Cardiac fibroblast (primary cell): Measurements from ENCODE around the gene KIF16B.

Experiments
- DNase-seq, 2 donors: peaks; one replicate each; pipeline versions ENCODE4 v3.0.0 to v3.0.0-alpha.2; 2010; ENCODE audit warnings: low read depth in 2 of 2
- H3K4me3 ChIP-seq, 2 donors: replicated peaks in 1 of 2; 1 replicate in 1 of 2; 2 replicates in 1 of 2; pipeline ENCODE4 v1.5.1; 2011; ENCODE audit warnings: low read depth in 2 of 2, low read length in 2 of 2, mild to moderate bottlenecking in 2 of 2, moderate library complexity in 1 of 2
- CTCF ChIP-seq: IDR thresholded peaks from one replicate; pipeline ENCODE4 v1.5.1; 2011; ENCODE audit warnings: low read depth, mild to moderate bottlenecking, low read length, inconsistent platforms

KIF16B gene

GRCh38 chr20:16459019-16459700 is 114.1 kb downstream of the KIF16B start:
- TF ChIP-seq CTCF = no peak
- DNase-seq = peak; percentile 80 to 84

DNA sequence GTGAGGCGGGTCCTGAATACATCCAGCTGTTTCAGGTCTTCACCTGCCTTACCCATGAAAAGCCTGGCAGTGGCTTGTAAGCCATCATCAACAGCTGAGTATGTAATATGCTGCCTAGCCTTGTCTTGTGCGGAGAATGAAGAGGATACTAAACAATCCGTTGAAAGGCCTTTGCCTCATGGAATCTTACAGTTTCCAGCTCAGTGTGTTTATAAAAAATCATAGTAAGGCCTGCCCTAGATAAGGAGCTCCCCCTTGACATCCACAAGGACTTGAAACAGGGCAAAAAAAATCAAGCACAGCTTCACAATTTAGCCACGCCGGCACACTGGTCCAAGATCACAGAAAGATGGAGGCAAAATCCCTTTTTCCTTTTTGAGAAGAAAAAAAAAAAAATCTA is 115.7 kb downstream of the KIF16B start:
- no peak for DNase-seq
- no peak for TF ChIP-seq CTCF
- no peak overlapping the region for H3K4me3 ChIP-seq

More at GRCh38 chr20:16459019-16459700, 114.1 kb downstream of the KIF16B start:
- no peak overlapping the region for H3K4me3 ChIP-seq

DNA sequence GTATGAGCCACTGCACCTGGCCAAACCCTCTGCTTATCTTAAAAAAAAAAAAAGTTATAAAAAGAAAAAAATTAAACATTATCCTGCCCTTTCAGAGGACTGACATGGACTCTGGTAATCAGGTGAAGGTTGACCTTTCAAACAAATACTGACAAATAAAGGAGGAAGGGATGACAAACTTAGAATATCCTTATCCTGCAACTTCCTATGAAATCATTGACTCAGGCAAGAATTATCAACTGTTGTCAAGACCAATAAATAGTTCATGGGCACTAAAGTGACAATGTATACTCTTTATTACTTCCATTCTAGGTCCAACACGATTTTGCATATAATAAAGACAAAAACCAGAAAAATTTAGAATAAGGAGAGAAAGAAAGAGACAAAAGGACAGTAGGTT is 117.9 kb downstream of the KIF16B start:
- H3K4me3 ChIP-seq = no peak overlapping the region
- DNase-seq = no peak
- TF ChIP-seq CTCF = no peak

GRCh38 chr20:16451982-16452381 is 121.3 kb downstream of the KIF16B start:
- no peak for DNase-seq
- H3K4me3 ChIP-seq = no peak overlapping the region
- no peak for TF ChIP-seq CTCF

DNA sequence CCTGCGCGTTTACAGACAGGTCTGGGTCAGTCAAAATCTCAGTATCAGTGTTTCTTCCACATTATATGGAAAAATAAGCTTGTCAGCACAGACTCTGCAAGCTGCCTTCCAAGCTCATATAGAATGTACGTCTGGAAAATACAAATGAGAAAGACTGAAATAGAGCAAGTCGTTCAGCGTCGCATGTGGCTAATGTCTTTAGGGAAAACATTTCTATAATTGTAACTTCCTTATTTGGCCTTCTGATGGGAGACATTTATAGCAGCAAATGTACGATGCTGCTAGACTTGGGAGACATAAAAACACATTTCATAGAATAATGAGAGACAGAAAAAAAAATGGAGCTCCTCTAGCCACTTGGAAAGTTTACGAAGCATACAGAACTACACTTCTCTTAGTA is 122.2 kb downstream of the KIF16B start:
- H3K4me3 ChIP-seq = no peak overlapping the region
- TF ChIP-seq CTCF = no peak
- DNase-seq = no peak

DNA sequence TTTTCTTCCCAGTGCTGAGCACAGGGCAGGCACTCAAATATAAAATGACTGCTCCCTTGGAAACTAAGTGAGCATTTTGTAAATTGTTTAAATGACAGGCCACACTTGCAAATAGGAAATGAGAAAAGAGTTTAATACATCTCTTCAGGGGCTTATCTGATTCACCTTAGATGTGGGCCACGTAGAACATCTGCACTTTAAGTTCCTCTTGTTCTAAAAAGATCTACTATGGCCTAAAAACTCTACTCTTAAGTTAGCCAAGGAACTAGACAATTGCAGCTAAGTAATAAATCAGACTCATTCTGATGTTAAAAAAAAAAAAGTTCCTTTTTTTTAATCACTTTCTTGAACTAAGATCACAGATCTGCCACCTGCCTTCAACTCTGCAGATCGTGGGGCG is 126.3 kb downstream of the KIF16B start:
- DNase-seq = no peak
- H3K4me3 ChIP-seq = no peak overlapping the region
- no peak for TF ChIP-seq CTCF

GRCh38 chr20:16446246-16446645 is 127.0 kb downstream of the KIF16B start:
- no peak for DNase-seq
- no peak overlapping the region for H3K4me3 ChIP-seq

More at GRCh38 chr20:16446246-16446645, 127.0 kb downstream of the KIF16B start:
- no peak for TF ChIP-seq CTCF
